Activated CD4-positive, alpha-beta T cell treated with anti-CD3 and anti-CD28 coated beads for 48 hours (primary cell): Measurements from ENCODE around the gene QDPR.
"Not testable (repeated sequence)": the region's sequence is repeated elsewhere in the genome, so short reads cannot be mapped to it uniquely, and the experiment has no call there.

Source experiments
- DNase-seq: peaks from one replicate; pipeline ENCODE4 v3.0.0-alpha.2; 2020

QDPR gene

GRCh38 chr4:17489721-17490120, 22.2 kb downstream of the QDPR start:
- no peak for DNase-seq

- no peak for DNase-seq
These were observed 22.8 kb downstream of the QDPR start for GRCh38 chr4:17489123-17489522.

DNA sequence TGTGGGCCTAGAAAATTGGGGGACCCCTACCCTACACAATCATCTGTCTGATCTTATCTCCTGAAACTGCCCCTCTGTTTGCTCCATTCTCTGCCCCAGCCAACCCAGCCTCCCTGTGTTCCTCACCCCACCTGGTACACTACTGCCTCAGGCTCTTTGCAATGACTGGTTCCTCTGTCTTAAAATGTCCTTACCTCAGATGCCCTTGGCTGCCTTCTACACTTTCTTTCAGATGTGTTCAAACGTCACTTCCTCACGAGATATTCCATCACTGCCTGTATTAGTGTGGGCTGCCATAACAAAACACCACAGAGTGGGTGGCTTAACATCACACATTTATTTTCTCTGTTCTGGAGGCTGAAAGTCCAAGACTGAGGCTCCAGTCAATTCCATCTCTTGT, 29.2 kb downstream of the QDPR start:
- DNase-seq = no peak

DNA sequence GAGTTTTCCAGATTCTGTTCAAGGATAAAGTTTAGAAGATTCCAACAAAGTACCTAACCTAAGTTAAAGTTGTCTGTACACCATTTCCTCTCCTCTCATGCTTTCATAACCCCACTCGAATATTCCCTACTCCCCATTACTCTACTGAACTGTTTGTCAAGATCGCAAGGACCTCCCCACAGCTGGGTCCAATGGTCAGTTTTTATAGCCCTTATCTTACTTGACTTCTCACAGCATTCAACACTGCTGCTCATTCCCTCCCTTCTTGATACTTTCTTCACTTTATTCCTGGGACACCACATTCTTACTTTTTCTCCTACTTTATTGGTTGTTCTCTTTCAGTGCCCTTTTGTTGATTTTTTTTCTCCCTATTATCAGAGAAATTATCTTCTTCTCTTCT, 30.9 kb downstream of the QDPR start:
- DNase-seq = no peak

- DNase-seq = no peak
These were observed 31.5 kb downstream of the QDPR start for GRCh38 chr4:17480210-17480927.

GRCh38 chr4:17477774-17478472, 34.0 kb downstream of the QDPR start:
- no peak for DNase-seq

GRCh38 chr4:17476853-17477252, 35.0 kb downstream of the QDPR start:
- DNase-seq = no peak

DNA sequence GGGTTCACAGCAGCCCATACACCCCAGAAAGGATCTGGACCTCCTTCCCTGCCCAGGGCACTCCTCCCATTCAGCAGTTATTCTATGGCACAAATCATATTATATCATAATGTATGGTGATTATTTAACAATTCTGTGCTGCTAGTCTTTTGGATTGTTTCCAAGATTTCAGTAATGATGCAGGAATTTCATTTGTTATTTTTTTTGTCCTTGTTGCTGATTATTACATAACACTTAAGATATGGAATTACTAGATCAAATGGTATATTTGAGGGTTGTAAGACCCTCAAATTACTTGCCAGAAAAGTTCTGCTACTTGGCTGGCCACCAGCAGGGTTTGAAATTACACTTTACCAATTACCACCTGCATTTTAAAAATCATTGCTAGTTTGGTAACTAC, 36.4 kb downstream of the QDPR start:
- DNase-seq = no peak

DNA sequence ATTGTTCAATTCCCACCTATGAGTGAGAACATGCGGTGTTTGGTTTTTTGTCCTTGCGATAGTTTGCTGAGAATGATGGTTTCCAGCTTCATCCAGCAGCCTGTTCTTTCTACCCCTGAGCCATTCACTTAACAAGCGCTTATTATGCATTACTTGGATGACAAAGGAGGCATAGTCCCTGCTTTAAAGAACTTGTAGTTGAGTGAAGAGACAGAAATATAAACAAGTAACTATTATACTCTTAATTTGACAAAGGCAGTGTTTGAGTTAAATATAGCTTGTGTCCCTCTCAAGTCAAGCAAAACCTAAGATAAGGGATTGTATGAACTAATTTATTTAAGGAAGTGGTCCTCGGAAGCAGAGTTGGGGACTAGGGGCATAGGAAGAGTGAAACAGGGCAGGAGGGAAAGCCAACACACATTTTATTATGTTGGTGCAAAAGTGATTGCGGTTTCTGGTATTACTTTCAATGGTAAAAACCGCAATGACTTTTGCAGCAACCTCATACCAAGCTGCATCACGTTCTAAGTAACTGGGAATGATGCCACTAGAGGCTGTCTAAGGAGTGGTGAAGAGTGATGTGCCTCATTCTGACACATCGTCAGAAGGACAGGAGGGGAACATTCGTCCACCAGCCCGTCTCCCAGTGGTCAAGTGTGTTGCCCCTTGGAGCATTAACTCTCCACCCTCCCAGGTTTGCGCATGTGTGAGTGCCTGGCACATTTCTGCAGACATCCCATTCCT, 41.8 kb downstream of the QDPR start:
- no peak for DNase-seq

- DNase-seq = peak; percentile 11
These were observed 43.2 kb downstream of the QDPR start for GRCh38 chr4:17468619-17469221.

DNA sequence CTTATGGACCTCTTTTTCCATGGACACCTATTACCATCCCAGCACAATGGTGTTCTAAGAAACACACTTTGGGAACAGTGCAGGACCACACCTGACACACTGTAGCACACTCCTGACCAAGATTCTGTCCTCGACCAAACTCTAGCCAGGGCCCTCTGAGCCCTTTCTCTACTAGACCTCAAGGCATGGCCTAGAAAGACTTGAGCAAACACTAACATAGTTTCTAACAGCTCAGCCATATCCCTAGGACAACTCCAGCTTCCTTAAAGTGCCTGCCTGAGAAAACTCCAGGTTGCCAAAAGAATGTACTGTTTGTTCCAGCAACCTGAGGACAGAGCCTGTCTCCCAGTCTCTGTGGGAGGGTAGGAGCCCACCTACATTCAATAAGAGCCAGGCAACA, 48.3 kb downstream of the QDPR start:
- no peak for DNase-seq

- no peak for DNase-seq
These were observed 61.6 kb downstream of the QDPR start for GRCh38 chr4:17450269-17450804.

DNA sequence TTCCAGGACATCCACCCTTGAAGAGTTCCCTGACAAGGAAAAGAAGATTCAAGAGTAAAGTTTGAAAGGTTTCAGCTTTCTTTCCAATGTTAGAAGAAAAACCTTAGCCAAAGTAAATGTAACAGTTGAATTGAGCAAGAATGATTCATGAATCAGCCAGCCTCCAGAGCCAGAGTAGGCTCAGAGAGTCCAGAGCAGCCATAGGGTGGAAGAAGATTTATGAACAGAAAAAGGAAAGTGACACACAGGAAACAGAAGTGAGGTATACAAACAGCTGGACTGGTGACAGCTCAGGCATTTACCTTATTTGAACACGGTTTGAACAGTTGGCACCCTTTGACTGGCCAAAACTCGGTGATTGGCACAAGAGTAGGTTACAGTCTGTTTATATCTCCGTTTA, 63.2 kb downstream of the QDPR start:
- no peak for DNase-seq

DNA sequence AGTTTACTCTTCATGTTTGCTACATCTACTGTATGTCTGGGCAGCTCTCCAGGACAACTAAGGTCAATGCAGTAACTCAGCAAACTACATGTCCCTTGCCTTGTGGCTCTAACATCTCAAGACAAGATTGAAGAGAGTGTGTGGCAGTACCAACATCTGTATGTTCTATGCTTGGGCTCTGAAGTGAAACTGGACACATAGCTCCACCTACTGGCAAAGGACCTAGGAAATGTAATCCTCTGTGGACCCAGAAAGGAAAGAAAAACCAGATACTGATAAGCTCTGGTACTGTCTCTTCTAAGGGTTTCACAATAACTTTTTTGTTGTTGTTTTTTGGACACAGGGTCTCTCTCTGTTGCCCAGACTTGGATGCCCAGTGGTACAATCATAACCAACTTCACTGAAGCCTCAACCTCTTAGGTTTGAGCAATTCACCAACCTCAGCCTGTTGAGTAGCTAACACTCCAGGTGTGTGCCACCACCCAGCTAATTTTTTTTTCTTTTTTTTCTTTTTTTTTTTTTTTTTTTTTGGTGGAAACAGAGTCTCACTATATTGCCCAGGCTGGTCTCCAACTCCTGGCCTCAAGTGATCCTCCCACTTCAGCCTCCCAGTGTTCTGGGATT, 64.1 kb downstream of the QDPR start:
- peak; percentile 58 for DNase-seq

DNA sequence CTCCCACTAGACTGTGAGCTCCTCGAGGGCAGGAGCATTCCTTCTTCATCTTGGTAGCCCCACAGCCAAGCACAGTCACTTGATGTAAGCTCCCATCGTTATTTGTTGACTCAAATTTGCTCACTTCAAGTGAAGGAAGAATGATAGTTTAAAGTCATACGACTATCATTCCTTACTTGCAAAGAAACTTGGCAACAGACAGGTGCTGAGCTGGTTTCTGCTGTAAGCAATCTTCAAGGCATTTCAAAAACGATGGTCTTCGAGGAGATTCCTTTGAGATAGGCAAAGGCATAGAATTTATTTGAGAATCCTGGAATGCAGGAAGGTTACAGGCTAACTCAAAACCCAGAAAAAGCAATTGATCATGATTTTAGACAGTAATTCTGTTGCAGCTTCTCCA, 64.8 kb downstream of the QDPR start:
- no peak for DNase-seq

- DNase-seq = not testable (repeated sequence)
These were observed 69.4 kb downstream of the QDPR start for GRCh38 chr4:17442477-17442876.

DNA sequence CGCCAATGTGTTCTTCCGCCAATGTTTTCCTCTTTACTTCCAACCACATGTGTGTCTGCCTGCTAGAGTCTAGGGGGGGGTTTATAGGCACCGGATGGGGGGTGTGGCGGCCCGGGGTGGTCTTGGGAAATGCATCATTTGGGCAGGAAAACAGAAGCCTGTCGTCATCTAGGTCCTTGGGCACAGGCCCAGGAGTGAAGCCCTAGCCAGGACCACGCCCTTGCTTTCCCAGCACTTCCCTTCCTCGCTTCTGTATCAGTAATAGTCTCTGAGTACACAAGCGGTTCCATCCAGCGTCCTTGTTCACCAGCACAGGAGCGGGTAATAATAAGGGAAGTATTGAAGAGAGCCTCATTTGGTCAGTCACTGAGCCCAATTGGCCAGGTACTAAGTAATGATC, 74.5 kb downstream of the QDPR start:
- DNase-seq = no peak

- DNase-seq = no peak
These were observed 75.2 kb downstream of the QDPR start for GRCh38 chr4:17436750-17437090.
